ENCODE data around the gene ITSN2.

ITSN2 gene

DNA sequence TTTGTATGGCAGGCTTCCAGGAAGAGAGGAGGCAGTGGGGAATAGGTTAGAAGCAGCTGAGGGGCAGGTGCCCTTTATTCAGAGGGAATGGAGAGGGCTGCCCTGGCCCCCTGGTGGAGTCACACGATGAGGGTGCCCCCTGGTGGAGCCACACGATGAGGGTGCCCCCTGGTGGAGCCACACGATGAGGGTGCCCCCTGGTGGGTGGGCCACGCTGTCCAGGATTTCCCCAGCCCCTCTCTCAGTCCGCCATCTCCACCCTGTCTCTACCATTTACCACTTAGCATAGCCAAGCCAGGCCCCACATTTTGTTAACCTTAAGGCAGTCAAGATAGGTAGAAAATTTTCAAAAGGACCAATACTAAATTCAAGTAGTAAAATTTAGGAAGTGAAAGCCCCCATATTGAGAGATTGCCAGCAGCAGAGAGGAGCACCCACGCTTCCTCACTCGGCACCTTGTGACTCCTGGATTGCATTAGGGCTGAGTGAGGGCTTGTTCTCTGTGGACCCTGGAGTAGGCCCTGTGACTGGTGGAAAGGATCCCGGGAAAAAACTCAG, 195.8 kb downstream of the ITSN2 start:
- DNase-seq (ENCODE audit: low spot score) = peak; percentile 77
- TF ChIP-seq, protein P1, sequence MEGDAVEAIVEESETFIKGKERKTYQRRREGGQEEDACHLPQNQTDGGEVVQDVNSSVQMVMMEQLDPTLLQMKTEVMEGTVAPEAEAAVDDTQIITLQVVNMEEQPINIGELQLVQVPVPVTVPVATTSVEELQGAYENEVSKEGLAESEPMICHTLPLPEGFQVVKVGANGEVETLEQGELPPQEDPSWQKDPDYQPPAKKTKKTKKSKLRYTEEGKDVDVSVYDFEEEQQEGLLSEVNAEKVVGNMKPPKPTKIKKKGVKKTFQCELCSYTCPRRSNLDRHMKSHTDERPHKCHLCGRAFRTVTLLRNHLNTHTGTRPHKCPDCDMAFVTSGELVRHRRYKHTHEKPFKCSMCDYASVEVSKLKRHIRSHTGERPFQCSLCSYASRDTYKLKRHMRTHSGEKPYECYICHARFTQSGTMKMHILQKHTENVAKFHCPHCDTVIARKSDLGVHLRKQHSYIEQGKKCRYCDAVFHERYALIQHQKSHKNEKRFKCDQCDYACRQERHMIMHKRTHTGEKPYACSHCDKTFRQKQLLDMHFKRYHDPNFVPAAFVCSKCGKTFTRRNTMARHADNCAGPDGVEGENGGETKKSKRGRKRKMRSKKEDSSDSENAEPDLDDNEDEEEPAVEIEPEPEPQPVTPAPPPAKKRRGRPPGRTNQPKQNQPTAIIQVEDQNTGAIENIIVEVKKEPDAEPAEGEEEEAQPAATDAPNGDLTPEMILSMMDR (IDR thresholded peaks at IDR 0.05; ENCODE audit: borderline replicate concordance, control extremely low read depth, extremely low read depth, insufficient read depth, missing control alignments) = peak; percentile 79
- in situ Hi-C loops (cut with MboI; ENCODE audit: low sequenced_read_pairs, unreplicated experiment) = no loop called here

DNA sequence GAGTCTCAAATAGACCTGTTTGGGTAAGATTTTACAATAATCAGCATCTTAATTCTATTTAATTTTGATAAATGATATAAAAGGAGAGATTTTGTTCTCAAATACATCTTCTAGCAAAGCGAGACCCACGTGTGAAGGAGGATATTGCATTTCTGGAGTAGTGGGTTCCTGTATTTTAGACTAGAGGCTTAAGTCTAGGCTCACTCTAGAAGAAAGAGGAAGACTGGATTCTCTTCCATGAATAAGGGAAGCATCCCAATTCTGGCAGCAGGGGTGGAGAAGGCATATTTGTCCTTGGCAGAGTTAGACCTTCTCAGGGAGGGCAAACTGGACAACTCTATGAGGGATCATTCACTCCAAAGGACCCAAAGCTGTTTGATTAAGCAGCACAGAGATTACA, 196.7 kb downstream of the ITSN2 start:
- no peak for DNase-seq (ENCODE audit: low spot score)
- TF ChIP-seq, protein P1 (IDR thresholded peaks at IDR 0.05; ENCODE audit: borderline replicate concordance, control extremely low read depth, extremely low read depth, insufficient read depth, missing control alignments) = no peak

DNA sequence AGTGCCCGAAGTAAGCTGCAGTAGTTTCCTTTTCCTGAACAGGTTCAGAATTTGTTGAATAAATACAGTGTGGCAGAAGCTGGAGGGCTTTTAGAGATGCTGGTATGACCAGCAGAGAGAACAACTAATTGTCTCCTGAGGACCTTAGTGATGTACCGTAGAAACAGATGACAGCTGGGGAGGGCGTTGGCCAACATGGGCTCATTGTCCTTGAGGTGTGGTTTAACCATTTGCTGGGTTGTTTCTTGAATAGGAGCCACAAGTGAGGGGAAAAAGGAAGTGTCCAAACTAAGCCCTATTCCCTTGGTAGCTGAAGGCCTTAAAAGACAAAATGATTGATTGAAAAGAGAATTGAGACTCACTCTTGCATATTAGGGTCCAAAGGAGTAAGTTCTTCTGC, 197.2 kb downstream of the ITSN2 start:
- TF ChIP-seq, protein P1 (IDR thresholded peaks at IDR 0.05; ENCODE audit: borderline replicate concordance, control extremely low read depth, extremely low read depth, insufficient read depth, missing control alignments) = no peak
- DNase-seq (ENCODE audit: low spot score) = no peak
- in situ Hi-C loops (cut with MboI; ENCODE audit: low sequenced_read_pairs, unreplicated experiment) = no loop called here

More for the DNA sequence above, 196.7 kb downstream of the ITSN2 start:
- in situ Hi-C loops (cut with MboI; ENCODE audit: low sequenced_read_pairs, unreplicated experiment) = no loop called here

GRCh38 chr2:24162494-24162893, 197.8 kb downstream of the ITSN2 start:
- TF ChIP-seq, protein P1 (IDR thresholded peaks at IDR 0.05; ENCODE audit: borderline replicate concordance, control extremely low read depth, extremely low read depth, insufficient read depth, missing control alignments) = no peak
- in situ Hi-C loops (cut with MboI; ENCODE audit: low sequenced_read_pairs, unreplicated experiment) = no loop called here
- DNase-seq (ENCODE audit: low spot score) = no peak

DNA sequence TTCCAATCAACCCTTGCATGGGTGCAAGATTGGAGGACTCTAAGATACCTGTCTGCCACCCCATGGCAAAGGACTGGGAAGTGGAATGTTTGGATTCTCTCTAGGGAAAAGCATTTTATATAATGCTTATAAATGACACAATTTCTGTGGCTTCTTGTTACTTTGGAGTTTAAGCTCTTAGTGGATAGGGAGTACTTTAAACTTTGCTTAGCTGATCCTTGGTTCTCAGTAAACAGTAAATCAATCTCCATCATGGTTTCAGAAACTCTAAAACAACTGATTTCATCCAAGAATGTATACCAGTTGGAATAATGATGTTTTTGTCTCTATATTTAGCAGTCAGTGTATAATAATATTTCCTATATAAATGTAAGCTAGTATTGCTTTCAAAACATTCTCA, 199.6 kb downstream of the ITSN2 start:
- in situ Hi-C loops (cut with MboI; ENCODE audit: low sequenced_read_pairs, unreplicated experiment) = no loop called here
- DNase-seq (ENCODE audit: low spot score) = no peak
- TF ChIP-seq, protein P1 (IDR thresholded peaks at IDR 0.05; ENCODE audit: borderline replicate concordance, control extremely low read depth, extremely low read depth, insufficient read depth, missing control alignments) = no peak

DNA sequence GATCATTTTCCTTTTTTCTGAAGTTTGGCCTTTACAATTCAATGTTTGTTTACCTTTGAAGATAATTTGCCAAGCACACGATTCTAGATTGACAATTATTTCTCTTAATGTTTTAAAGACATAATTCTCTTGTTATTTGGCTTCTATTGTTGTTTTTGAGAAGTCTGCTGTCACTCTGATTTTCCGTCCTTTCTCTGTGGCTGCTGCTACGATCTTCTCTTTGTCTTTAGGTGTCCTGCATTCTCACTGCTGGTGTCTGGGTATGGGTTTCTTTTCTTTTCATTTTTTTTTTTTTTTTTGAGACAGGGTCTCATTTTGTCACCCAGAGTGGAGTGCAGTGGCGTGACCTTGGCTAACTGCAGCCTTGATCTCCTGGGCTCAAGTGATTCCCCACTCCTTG, 200.6 kb downstream of the ITSN2 start:
- in situ Hi-C loops (cut with MboI; ENCODE audit: low sequenced_read_pairs, unreplicated experiment) = no loop called here
- no peak for DNase-seq (ENCODE audit: low spot score)
- TF ChIP-seq, protein P1 (IDR thresholded peaks at IDR 0.05; ENCODE audit: borderline replicate concordance, control extremely low read depth, extremely low read depth, insufficient read depth, missing control alignments) = no peak
